ENCODE data around the gene TPCN2. TPM values are rescaled to one million over a fixed set of nuclear protein-coding genes. Genes with fewer than 3 reads are reported as not detected.
A peak's percentile ranks its signal among the peaks of the same experiment; 100 is the strongest.

The TPCN2 gene
- total RNA-seq, 4 donors from 2014 or later: 1.4 to 4.1 (median 3.3) TPM

DNA sequence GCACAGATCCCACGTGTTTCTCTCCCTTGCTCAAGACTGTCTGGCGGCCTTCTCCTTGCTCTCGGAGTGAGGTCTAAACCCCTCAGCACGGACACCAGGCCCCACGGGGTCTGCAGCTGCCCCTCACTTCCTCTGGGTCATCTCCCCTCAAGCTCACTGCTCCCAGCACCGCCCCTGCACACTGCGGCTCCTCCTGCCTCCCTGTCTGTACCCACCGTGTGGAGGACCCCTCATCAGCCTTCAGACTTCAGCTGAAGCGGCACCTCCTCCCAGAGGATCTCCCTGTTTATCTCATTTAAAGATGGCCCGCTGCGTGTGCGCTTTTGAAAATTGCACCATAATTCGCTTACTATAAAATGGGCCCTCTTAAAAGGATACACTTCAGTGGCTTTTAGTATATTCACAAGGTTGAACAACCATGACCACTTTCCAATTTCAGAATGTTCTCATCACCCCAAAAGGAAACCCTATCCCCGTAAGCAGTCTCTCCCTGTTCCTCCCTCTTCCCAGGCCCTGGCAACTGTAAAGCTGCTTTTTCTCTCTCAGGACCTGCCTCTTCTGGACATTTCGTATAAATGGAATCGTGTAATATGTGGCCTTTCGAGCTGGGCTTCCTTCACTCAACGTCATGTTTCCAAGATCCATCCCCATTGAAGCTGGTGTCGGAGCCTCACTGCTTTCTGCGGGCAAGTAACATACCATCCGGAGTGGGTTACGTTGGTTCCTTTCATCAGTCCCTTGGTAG lies 14.4 kb upstream of the TPCN2 start:
- TF ChIP-seq POLR2A (IDR thresholded peaks at IDR 0.05): no peak
- TF ChIP-seq, protein P1, sequence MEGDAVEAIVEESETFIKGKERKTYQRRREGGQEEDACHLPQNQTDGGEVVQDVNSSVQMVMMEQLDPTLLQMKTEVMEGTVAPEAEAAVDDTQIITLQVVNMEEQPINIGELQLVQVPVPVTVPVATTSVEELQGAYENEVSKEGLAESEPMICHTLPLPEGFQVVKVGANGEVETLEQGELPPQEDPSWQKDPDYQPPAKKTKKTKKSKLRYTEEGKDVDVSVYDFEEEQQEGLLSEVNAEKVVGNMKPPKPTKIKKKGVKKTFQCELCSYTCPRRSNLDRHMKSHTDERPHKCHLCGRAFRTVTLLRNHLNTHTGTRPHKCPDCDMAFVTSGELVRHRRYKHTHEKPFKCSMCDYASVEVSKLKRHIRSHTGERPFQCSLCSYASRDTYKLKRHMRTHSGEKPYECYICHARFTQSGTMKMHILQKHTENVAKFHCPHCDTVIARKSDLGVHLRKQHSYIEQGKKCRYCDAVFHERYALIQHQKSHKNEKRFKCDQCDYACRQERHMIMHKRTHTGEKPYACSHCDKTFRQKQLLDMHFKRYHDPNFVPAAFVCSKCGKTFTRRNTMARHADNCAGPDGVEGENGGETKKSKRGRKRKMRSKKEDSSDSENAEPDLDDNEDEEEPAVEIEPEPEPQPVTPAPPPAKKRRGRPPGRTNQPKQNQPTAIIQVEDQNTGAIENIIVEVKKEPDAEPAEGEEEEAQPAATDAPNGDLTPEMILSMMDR (IDR thresholded peaks at IDR 0.05 in 4 of 5, conservative IDR thresholded peaks at IDR 0.05 in 1 of 5): no peak
- no peaks in the 10 kb centered on the region for H3K4me1 ChIP-seq
- no peak overlapping the region for H3K27ac ChIP-seq
- intact Hi-C loops (cut with DNase I; ENCODE audit: low total_unique reads) (no loop called here), in situ Hi-C loops (cut with MboI; ENCODE audit: low sequenced_read_pairs in 4 of 4) (no loop called here)
- H3K9me3 ChIP-seq: no peaks in the 10 kb centered on the region
- no peaks in the 10 kb centered on the region for H3K36me3 ChIP-seq
- ATAC-seq: no peak
- no peak for DNase-seq
- no peak overlapping the region for H3K4me3 ChIP-seq
- peaks cover 8 to 16% (median 11%) of the 10 kb centered on the region in 3 donors for H3K27me3 ChIP-seq

DNA sequence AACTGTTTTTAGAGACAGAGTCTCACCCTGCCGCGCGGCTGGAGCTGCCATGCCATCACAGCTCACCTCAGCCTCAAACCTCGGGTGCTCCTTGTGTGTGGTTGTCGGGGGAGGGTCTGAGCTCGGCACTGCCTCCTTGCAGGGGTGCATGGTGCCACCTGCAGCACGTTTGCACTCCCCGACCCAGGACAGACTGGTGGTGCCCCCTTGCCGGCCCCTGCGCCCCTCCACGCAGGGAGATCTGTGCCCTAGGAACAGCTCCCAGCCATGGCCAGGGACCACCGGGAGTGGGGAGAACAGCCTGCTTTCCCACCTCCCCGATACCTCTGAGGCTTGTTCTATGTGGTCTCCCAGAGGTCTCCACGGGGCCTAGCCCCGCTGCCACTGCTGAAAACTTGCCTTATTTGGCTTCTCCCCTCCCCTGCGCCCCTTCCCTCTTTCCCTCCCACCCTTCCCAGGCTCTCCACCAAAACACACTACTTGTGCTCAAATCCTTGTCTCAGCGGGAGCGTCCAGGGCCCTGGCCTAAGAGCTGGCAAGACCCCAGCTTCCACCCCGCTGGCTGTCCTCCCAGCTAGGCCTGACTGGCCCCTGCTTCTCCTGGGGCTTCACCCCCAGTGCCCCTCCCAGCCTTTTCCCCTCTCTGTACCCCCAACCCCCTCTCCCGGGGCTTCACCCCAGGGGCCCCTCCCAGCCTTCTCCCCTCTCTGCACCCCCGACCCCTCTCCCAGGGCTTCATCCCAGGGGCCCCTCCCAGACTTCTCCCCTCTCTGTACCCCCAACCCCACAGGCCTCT lies 13.4 kb upstream of the TPCN2 start:
- H3K27ac ChIP-seq: peak overlapping the region in 2 of 4 donors; percentile 29
- no peak for ATAC-seq
- no peak overlapping the region for H3K4me3 ChIP-seq
- intact Hi-C loops (cut with DNase I; ENCODE audit: low total_unique reads) (no loop called here), in situ Hi-C loops (cut with MboI; ENCODE audit: low sequenced_read_pairs in 4 of 4) (no loop called here)
- H3K36me3 ChIP-seq: no peaks in the 10 kb centered on the region
- H3K4me1 ChIP-seq: no peaks in the 10 kb centered on the region
- no peak for DNase-seq
- no peak for TF ChIP-seq POLR2A (IDR thresholded peaks at IDR 0.05)
- TF ChIP-seq, protein P1 (IDR thresholded peaks at IDR 0.05 in 4 of 5, conservative IDR thresholded peaks at IDR 0.05 in 1 of 5): no peak
- H3K9me3 ChIP-seq: no peaks in the 10 kb centered on the region
- peaks cover 8 to 16% (median 11%) of the 10 kb centered on the region in 3 donors for H3K27me3 ChIP-seq

DNA sequence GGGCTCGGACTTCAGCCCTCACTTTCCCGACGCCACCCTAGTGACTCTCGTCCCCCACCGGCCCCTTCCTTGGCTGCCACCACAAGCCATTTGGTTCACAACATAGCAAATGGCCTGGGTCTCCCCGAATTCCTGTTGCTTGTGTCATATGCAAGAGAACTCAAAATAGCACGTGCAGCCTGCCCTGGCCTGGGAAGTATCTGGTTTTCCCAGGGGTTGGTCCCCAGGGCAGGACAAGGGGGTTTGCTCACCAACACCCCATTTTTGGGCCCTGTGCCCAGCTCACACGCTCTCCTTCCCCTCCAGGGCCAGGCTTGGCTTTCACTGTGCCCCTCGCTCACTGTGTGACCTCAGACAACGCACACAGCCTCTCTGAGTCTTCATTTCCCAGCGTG lies 12.8 kb upstream of the TPCN2 start:
- intact Hi-C loops (cut with DNase I; ENCODE audit: low total_unique reads): no loop called here
- peaks cover 8 to 16% (median 11%) of the 10 kb centered on the region in 3 donors for H3K27me3 ChIP-seq
- H3K27ac ChIP-seq: peak overlapping the region in 2 of 4 donors; percentile 29
- ATAC-seq (no peak), DNase-seq (no peak)
- no peaks in the 10 kb centered on the region for H3K4me1 ChIP-seq
- no peaks in the 10 kb centered on the region for H3K36me3 ChIP-seq
- no peak overlapping the region for H3K4me3 ChIP-seq
- TF ChIP-seq POLR2A (IDR thresholded peaks at IDR 0.05): no peak
- TF ChIP-seq, protein P1 (IDR thresholded peaks at IDR 0.05 in 4 of 5, conservative IDR thresholded peaks at IDR 0.05 in 1 of 5): no peak
- in situ Hi-C loops (cut with MboI; ENCODE audit: low sequenced_read_pairs in 4 of 4): no loop called here
- no peaks in the 10 kb centered on the region for H3K9me3 ChIP-seq

DNA sequence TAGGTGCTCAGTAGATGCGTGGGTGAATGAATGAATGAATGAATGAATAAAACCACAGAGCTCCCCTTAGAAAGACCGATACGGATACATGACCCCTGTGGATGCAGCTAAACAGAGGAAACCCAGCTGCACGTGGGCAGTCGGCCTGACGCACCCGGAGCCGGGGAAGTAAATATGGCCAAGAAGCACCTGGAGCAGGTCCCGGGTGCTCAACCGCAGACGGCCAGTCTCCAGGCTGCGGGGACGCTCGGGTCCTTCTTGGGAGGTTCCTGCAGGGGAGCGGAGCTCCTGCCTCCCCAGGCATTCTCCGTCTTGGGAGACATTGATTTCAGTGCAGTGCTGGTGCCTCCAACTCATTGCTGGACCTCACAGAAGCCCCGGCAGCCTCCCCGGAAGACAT lies 11.7 kb upstream of the TPCN2 start:
- Histone ChIP-seq H3K27ac (no peak overlapping the region), H3K36me3 (no peaks in the 10 kb centered on the region), H3K9me3 (no peaks in the 10 kb centered on the region), H3K27me3 (peaks cover 8 to 16% (median 11%) of the 10 kb centered on the region in 3 donors), H3K4me3 (no peak overlapping the region), H3K4me1 (no peaks in the 10 kb centered on the region)
- in situ Hi-C loops (cut with MboI; ENCODE audit: low sequenced_read_pairs in 4 of 4): no loop called here
- intact Hi-C loops (cut with DNase I; ENCODE audit: low total_unique reads): no loop called here
- DNase-seq (no peak), ATAC-seq (no peak)
- TF ChIP-seq, protein P1 (IDR thresholded peaks at IDR 0.05 in 4 of 5, conservative IDR thresholded peaks at IDR 0.05 in 1 of 5): no peak

Data from gastrocnemius medialis (tissue), 4 donors.